ENCODE measurements around the gene CCNT2.
A peak's percentile ranks its signal among the peaks of the same experiment; 100 is the strongest.
"Not testable (repeated sequence)": the region's sequence is repeated elsewhere in the genome, so short reads cannot be mapped to it uniquely, and the experiment has no call there.

Gene CCNT2

GRCh38 chr2:134957477-134957876 lies 38.9 kb downstream of the CCNT2 start:
- Histone ChIP-seq H2AFZ (ENCODE audit: insufficient read depth, low read length, poor library complexity) (no peak overlapping the region), H3K36me3 (ENCODE audit: control insufficient read depth in 1 of 2, insufficient read depth in 2 of 2, low read length in 2 of 2) (peaks cover 6 to 16% of the 10 kb centered on the region in 2 experiments), H3K9ac (ENCODE audit: low read length) (no peak overlapping the region), H3K23ac (ENCODE audit: low read length) (no peak overlapping the region), H3K4me2 (ENCODE audit: low read length) (no peak overlapping the region), H3K4me3 (ENCODE audit: low read depth, low read length) (no peak overlapping the region), H3K4ac (ENCODE audit: low read depth, low read length) (no peak overlapping the region), H4K91ac (ENCODE audit: low read depth, low read length) (no peak overlapping the region), H3K4me1 (ENCODE audit: control insufficient read depth in 1 of 2, insufficient read depth in 2 of 2, low read length in 2 of 2) (no peaks in the 10 kb centered on the region), H3K27me3 (ENCODE audit: insufficient read depth, low read length) (no peaks in the 10 kb centered on the region), H2AK5ac (ENCODE audit: low read length) (no peak overlapping the region), H3K79me1 (ENCODE audit: low read length) (no peaks in the 10 kb centered on the region), H3K18ac (ENCODE audit: low read length) (no peak overlapping the region), H2BK12ac (ENCODE audit: low read length) (no peak overlapping the region), H3K14ac (ENCODE audit: low read length) (no peak overlapping the region), H4K12ac (ENCODE audit: low read depth, low read length) (no peak overlapping the region), H2BK120ac (ENCODE audit: insufficient read depth, low read length, poor library complexity) (no peak overlapping the region), H3K27ac (ENCODE audit: low read depth, low read length) (no peak overlapping the region), H2BK5ac (ENCODE audit: low read depth, low read length, poor library complexity) (no peak overlapping the region), H3K79me2 (ENCODE audit: control insufficient read depth, insufficient read depth, low read length, poor library complexity) (no peaks in the 10 kb centered on the region), H4K8ac (ENCODE audit: low read depth, low read length) (no peak overlapping the region), H3K9me3 (ENCODE audit: insufficient read depth, low read depth, low read length) (no peaks in the 10 kb centered on the region)
- no CpG with 5 or more reads among the region's 5 CpGs for WGBS (ENCODE audit: extremely low coverage, insufficient coverage, insufficient read length)
- DNase-seq = no peak

DNA sequence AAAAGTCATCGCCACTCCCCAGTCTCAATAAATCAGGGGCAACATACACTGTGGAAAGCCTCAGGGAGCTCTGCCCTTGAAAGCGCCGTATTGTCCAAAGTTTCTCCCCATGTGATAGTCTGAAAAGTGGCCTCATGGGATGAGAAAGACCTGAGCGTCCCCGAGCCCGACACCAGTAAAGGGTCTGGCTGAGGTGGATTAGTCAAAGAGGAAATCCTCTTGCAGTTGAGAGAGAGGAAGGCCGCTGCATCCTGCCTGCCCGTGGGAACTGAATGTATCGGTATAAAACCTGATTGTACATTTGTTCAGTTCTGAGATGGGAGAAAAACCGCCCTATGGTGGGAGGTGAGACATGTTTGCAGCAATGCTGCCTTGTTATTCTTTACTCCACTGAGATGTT lies 48.5 kb downstream of the CCNT2 start:
- H3K79me1 ChIP-seq (ENCODE audit: low read length) = not testable (repeated sequence)

GRCh38 chr2:134973241-134974138 lies 54.9 kb downstream of the CCNT2 start:
- Histone ChIP-seq H3K23ac (ENCODE audit: low read length) (no peak overlapping the region), H3K79me2 (ENCODE audit: control insufficient read depth, insufficient read depth, low read length, poor library complexity) (no peaks in the 10 kb centered on the region), H3K9me3 (ENCODE audit: insufficient read depth, low read depth, low read length) (peaks cover 4% of the 10 kb centered on the region), H4K12ac (ENCODE audit: low read depth, low read length) (no peak overlapping the region), H2AFZ (ENCODE audit: insufficient read depth, low read length, poor library complexity) (no peak overlapping the region), H2BK120ac (ENCODE audit: insufficient read depth, low read length, poor library complexity) (no peak overlapping the region), H3K14ac (ENCODE audit: low read length) (no peak overlapping the region), H3K18ac (ENCODE audit: low read length) (no peak overlapping the region), H4K91ac (ENCODE audit: low read depth, low read length) (no peak overlapping the region), H2BK5ac (ENCODE audit: low read depth, low read length, poor library complexity) (no peak overlapping the region), H3K4me3 (ENCODE audit: low read depth, low read length) (no peak overlapping the region), H3K4me1 (ENCODE audit: control insufficient read depth in 1 of 2, insufficient read depth in 2 of 2, low read length in 2 of 2) (peaks cover 5 to 6% of the 10 kb centered on the region in 2 experiments), H3K79me1 (ENCODE audit: low read length) (no peaks in the 10 kb centered on the region), H3K27me3 (ENCODE audit: insufficient read depth, low read length) (no peaks in the 10 kb centered on the region), H4K8ac (ENCODE audit: low read depth, low read length) (no peak overlapping the region), H3K36me3 (ENCODE audit: control insufficient read depth in 1 of 2, insufficient read depth in 2 of 2, low read length in 2 of 2) (no peaks in the 10 kb centered on the region), H2BK12ac (ENCODE audit: low read length) (no peak overlapping the region), H3K27ac (ENCODE audit: low read depth, low read length) (no peak overlapping the region), H3K4ac (ENCODE audit: low read depth, low read length) (no peak overlapping the region), H3K4me2 (ENCODE audit: low read length) (no peak overlapping the region), H2AK5ac (ENCODE audit: low read length) (no peak overlapping the region), H3K9ac (ENCODE audit: low read length) (no peak overlapping the region)
- no CpG with 5 or more reads among the region's 2 CpGs for WGBS (ENCODE audit: extremely low coverage, insufficient coverage, insufficient read length)
- no peak for DNase-seq

More for the DNA sequence above, 48.5 kb downstream of the CCNT2 start:
- not testable (repeated sequence) for H3K4me2 ChIP-seq (ENCODE audit: low read length); H2AFZ ChIP-seq (ENCODE audit: insufficient read depth, low read length, poor library complexity); H3K18ac ChIP-seq (ENCODE audit: low read length); H3K36me3 ChIP-seq (ENCODE audit: control insufficient read depth in 1 of 2, insufficient read depth in 2 of 2, low read length in 2 of 2); H3K4me1 ChIP-seq (ENCODE audit: control insufficient read depth in 1 of 2, insufficient read depth in 2 of 2, low read length in 2 of 2); H3K23ac ChIP-seq (ENCODE audit: low read length); H2AK5ac ChIP-seq (ENCODE audit: low read length); H3K9me3 ChIP-seq (ENCODE audit: insufficient read depth, low read depth, low read length); H3K79me2 ChIP-seq (ENCODE audit: control insufficient read depth, insufficient read depth, low read length, poor library complexity); H4K91ac ChIP-seq (ENCODE audit: low read depth, low read length); H3K4me3 ChIP-seq (ENCODE audit: low read depth, low read length); H3K9ac ChIP-seq (ENCODE audit: low read length); H4K8ac ChIP-seq (ENCODE audit: low read depth, low read length); H2BK12ac ChIP-seq (ENCODE audit: low read length); H3K27ac ChIP-seq (ENCODE audit: low read depth, low read length); H3K14ac ChIP-seq (ENCODE audit: low read length); DNase-seq; H4K12ac ChIP-seq (ENCODE audit: low read depth, low read length); H3K27me3 ChIP-seq (ENCODE audit: insufficient read depth, low read length); H2BK120ac ChIP-seq (ENCODE audit: insufficient read depth, low read length, poor library complexity); H3K4ac ChIP-seq (ENCODE audit: low read depth, low read length); H2BK5ac ChIP-seq (ENCODE audit: low read depth, low read length, poor library complexity)
- WGBS (ENCODE audit: extremely low coverage, insufficient coverage, insufficient read length) = no CpG with 5 or more reads among the region's 10 CpGs

DNA sequence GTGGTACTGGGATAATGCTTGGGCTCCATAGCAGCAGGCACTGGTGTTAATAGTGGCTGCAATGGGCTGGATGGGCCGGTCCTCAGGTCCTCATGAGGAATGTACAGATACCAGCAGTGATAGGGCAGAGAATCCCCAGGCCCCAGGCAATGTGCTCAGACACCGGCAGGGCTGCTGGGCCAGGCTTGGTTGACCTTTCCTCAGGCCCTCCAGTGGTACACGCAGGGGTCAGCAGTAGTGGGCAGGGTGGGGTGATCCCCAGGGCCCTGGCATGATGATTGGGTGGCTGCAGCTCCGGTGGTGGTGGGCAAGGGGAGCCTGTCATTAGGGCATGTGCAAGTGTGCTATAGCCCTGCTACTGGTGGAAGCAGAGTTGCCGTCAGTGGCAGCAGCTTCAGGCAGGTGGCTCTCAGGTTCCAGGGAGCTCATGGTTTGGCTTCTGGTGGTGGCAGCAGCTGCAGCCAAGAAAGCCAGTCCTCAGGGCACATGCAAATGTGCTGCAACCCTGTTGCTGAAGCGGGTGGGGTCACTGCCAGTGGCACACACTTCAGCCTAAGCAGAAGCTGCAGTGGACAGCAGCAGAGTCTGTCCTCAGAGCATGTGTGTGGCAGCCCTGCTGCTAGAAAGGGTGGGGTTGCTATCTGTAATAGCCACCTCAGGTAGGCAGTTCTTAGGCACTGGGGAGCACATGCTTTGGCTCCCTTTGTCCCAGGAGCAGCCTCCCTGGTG lies 56.8 kb downstream of the CCNT2 start:
- peaks cover 5 to 6% of the 10 kb centered on the region in 2 experiments for H3K4me1 ChIP-seq (ENCODE audit: control insufficient read depth in 1 of 2, insufficient read depth in 2 of 2, low read length in 2 of 2)
- no peak overlapping the region for H3K23ac ChIP-seq (ENCODE audit: low read length)
- no peaks in the 10 kb centered on the region for H3K79me2 ChIP-seq (ENCODE audit: control insufficient read depth, insufficient read depth, low read length, poor library complexity)
- no CpG with 5 or more reads among the region's 6 CpGs for WGBS (ENCODE audit: extremely low coverage, insufficient coverage, insufficient read length)
- DNase-seq = peak; percentile 15 to 44
- H2BK12ac ChIP-seq (ENCODE audit: low read length) = no peak overlapping the region
- no peak overlapping the region for H2AFZ ChIP-seq (ENCODE audit: insufficient read depth, low read length, poor library complexity)
- H3K36me3 ChIP-seq (ENCODE audit: control insufficient read depth in 1 of 2, insufficient read depth in 2 of 2, low read length in 2 of 2) = no peaks in the 10 kb centered on the region
- no peak overlapping the region for H3K9ac ChIP-seq (ENCODE audit: low read length)
- H2BK120ac ChIP-seq (ENCODE audit: insufficient read depth, low read length, poor library complexity) = no peak overlapping the region
- H3K27ac ChIP-seq (ENCODE audit: low read depth, low read length) = no peak overlapping the region
- no peak overlapping the region for H4K8ac ChIP-seq (ENCODE audit: low read depth, low read length)
- H3K14ac ChIP-seq (ENCODE audit: low read length) = no peak overlapping the region
- H3K9me3 ChIP-seq (ENCODE audit: insufficient read depth, low read depth, low read length) = peaks cover 4% of the 10 kb centered on the region
- no peaks in the 10 kb centered on the region for H3K79me1 ChIP-seq (ENCODE audit: low read length)
- no peak overlapping the region for H2BK5ac ChIP-seq (ENCODE audit: low read depth, low read length, poor library complexity)
- H3K4ac ChIP-seq (ENCODE audit: low read depth, low read length) = no peak overlapping the region
- no peak overlapping the region for H4K91ac ChIP-seq (ENCODE audit: low read depth, low read length)
- H4K12ac ChIP-seq (ENCODE audit: low read depth, low read length) = no peak overlapping the region
- H3K18ac ChIP-seq (ENCODE audit: low read length) = no peak overlapping the region
- no peak overlapping the region for H2AK5ac ChIP-seq (ENCODE audit: low read length)
- H3K27me3 ChIP-seq (ENCODE audit: insufficient read depth, low read length) = no peaks in the 10 kb centered on the region
- peak overlapping the region; percentile 18 for H3K4me3 ChIP-seq (ENCODE audit: low read depth, low read length)
- no peak overlapping the region for H3K4me2 ChIP-seq (ENCODE audit: low read length)

Measured in trophoblast cell (in vitro differentiated cells and primary cell).